SK-N-SH treated with all-trans-retinoic acid at 6 μM for 48 hours (cell line): ENCODE measurements around the gene FAM228B.
"Not testable (repeated sequence)": the region's sequence is repeated elsewhere in the genome, so short reads cannot be mapped to it uniquely, and the experiment has no call there.

Experiments
- ARNTL ChIP-seq: fragments of 450-650 bp; formaldehyde crosslinking; IDR thresholded peaks from 2 replicates; pipeline ENCODE4 v1.5.0; 2020; ENCODE audit warnings: low read depth, mild to moderate bottlenecking, moderate library complexity, borderline replicate concordance
- CSDC2 ChIP-seq: fragments of 250-450 bp; sonication (Bioruptor Pico); IDR thresholded peaks from 2 replicates; pipeline ENCODE4 v1.5.0; 2020; ENCODE audit warnings: mild to moderate bottlenecking, moderate library complexity
- ISL1 ChIP-seq: fragments of 250-450 bp; sonication (Bioruptor Pico); IDR thresholded peaks from 2 replicates; pipeline ENCODE4 v2.1.2; 2022; ENCODE audit warnings: mild to moderate bottlenecking, moderate library complexity
- OSR1 ChIP-seq: fragments of 250-450 bp; sonication (Bioruptor Pico); IDR thresholded peaks from 2 replicates; pipeline ENCODE4 v1.8.0; 2022; ENCODE audit warnings: moderate library complexity, mild to moderate bottlenecking, inconsistent platforms
- RARB ChIP-seq: fragments of 250-450 bp; sonication (Bioruptor Pico); IDR thresholded peaks from 2 replicates; pipeline ENCODE4 v1.8.0; 2021; ENCODE audit warnings: mild to moderate bottlenecking, moderate library complexity
- ZNF70 ChIP-seq: fragments of 450-650 bp; formaldehyde crosslinking; IDR thresholded peaks from 2 replicates; pipeline ENCODE4 v1.5.0; 2020; ENCODE audit warnings: mild to moderate bottlenecking, moderate library complexity
- ZNF8 ChIP-seq: fragments of 450-650 bp; formaldehyde crosslinking; IDR thresholded peaks from 2 replicates; pipeline ENCODE4 v1.5.0; 2020; ENCODE audit warnings: mild to moderate bottlenecking, moderate library complexity
- TF ChIP-seq, protein P1 (sequence below): fragments of 250-450 bp; sonication (Bioruptor Pico); IDR thresholded peaks from 2 replicates; pipeline ENCODE4 v1.8.0; 2021; ENCODE audit warnings: low read depth, mild to moderate bottlenecking, moderate library complexity, borderline replicate concordance
- TF ChIP-seq, protein P2 (sequence below): fragments of 250-450 bp; sonication (Bioruptor Pico); IDR thresholded peaks from 2 replicates; pipeline ENCODE4 v1.8.0; 2020; ENCODE audit warnings: mild to moderate bottlenecking, moderate library complexity, borderline replicate concordance

DNA sequence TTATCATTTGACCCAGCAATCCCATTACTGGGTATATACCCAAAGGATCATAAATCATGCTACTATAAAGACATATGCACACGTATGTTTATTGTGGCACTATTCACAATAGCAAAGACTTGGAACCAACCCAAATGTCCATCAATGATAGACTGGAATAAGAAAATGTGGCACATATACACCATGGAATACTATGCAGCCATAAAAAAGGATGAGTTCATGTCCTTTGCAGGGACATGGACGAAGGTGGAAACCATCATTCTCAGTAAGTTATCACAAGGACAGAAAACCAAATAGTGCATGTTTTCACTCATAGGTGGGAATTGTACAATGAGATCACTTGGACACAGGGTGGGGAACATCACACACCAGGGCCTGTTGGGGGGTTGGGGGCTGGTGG, 22.5 kb upstream of the FAM228B start:
- not testable (repeated sequence) for TF ChIP-seq ZNF70, CSDC2, ISL1, RARB, OSR1, ARNTL (CRISPR knock-in tag)
- TF ChIP-seq, protein P1, sequence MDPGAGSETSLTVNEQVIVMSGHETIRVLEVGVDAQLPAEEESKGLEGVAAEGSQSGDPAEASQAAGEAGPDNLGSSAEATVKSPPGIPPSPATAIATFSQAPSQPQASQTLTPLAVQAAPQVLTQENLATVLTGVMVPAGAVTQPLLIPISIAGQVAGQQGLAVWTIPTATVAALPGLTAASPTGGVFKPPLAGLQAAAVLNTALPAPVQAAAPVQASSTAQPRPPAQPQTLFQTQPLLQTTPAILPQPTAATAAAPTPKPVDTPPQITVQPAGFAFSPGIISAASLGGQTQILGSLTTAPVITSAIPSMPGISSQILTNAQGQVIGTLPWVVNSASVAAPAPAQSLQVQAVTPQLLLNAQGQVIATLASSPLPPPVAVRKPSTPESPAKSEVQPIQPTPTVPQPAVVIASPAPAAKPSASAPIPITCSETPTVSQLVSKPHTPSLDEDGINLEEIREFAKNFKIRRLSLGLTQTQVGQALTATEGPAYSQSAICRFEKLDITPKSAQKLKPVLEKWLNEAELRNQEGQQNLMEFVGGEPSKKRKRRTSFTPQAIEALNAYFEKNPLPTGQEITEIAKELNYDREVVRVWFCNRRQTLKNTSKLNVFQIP (CRISPR knock-in tag): not testable (repeated sequence)
- TF ChIP-seq ZNF8 (CRISPR knock-in tag): peak; percentile 52
- TF ChIP-seq, protein P2, sequence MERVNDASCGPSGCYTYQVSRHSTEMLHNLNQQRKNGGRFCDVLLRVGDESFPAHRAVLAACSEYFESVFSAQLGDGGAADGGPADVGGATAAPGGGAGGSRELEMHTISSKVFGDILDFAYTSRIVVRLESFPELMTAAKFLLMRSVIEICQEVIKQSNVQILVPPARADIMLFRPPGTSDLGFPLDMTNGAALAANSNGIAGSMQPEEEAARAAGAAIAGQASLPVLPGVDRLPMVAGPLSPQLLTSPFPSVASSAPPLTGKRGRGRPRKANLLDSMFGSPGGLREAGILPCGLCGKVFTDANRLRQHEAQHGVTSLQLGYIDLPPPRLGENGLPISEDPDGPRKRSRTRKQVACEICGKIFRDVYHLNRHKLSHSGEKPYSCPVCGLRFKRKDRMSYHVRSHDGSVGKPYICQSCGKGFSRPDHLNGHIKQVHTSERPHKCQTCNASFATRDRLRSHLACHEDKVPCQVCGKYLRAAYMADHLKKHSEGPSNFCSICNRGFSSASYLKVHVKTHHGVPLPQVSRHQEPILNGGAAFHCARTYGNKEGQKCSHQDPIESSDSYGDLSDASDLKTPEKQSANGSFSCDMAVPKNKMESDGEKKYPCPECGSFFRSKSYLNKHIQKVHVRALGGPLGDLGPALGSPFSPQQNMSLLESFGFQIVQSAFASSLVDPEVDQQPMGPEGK (CRISPR knock-in tag): not testable (repeated sequence)
